Uterus (tissue), 4 donors: ENCODE measurements around the gene GRIP1. TPM values are rescaled to one million over a fixed set of nuclear protein-coding genes. Genes with fewer than 3 reads are reported as not detected.
A peak's percentile ranks its signal among the peaks of the same experiment; 100 is the strongest.

Source experiments
- DNase-seq, 2 donors: peaks; one replicate each; pipeline ENCODE4 v3.0.0-alpha.2; 2019 to 2020
- H3K27ac ChIP-seq, 2 donors: fragments of 200-600 bp; sonication (generic); 1 replicate in 1 of 2; 2 replicates in 1 of 2; pipeline ENCODE4 v1.5.1; 2016 to 2018
- H3K27me3 ChIP-seq, 2 donors: fragments of 200-600 bp; sonication (generic); one replicate each; pipeline ENCODE4 v1.5.1; 2018 to 2019; ENCODE audit warnings: control low read depth in 1 of 2
- H3K36me3 ChIP-seq, 2 donors: fragments of 200-600 bp; sonication (generic); one replicate each; pipeline ENCODE4 v1.5.1; 2019; ENCODE audit warnings: control low read depth in 1 of 2
- H3K4me1 ChIP-seq, 2 donors: fragments of 200-600 bp; sonication (generic); one replicate each; pipeline ENCODE4 v1.5.1; 2018 to 2019; ENCODE audit warnings: control low read depth in 1 of 2
- H3K4me3 ChIP-seq, 2 donors: fragments of 200-600 bp; sonication (generic); 1 replicate in 1 of 2; 2 replicates in 1 of 2; pipeline ENCODE4 v1.5.1; 2018 to 2019; ENCODE audit warnings: mild to moderate bottlenecking in 1 of 2
- H3K9me3 ChIP-seq, 2 donors: fragments of 200-600 bp; sonication (generic); one replicate each; pipeline ENCODE4 v1.5.1; 2019; ENCODE audit warnings: control low read depth in 1 of 2
- CTCF ChIP-seq, 4 experiments: fragments of 200-600 bp in 2 of 4; fragments of 450-650 bp in 2 of 4; sonication (generic) in 2 of 4; IDR thresholded peaks; one replicate each; pipeline ENCODE4 v1.5.1; 2016 to 2019; ENCODE audit warnings: antibody characterized with exemption in 4 of 4, mild to moderate bottlenecking in 2 of 4, moderate library complexity in 1 of 4
- POLR2A ChIP-seq, 2 donors: fragments of 450-650 bp; IDR thresholded peaks; one replicate each; pipeline ENCODE4 v1.6.1; 2016; ENCODE audit warnings: antibody characterized with exemption in 2 of 2, mild to moderate bottlenecking in 1 of 2, moderate library complexity in 1 of 2
- intact Hi-C: fragments of 100-400 bp; cut with DNase I; formaldehyde crosslinking; loops from one replicate; pipeline ENCODE4 v1.15.1; 2023; ENCODE audit warnings: low total_unique reads
- total RNA-seq, 4 donors: library from RNA; depleted of rRNA in 3 of 4; stranded (reverse); fragments of >200 nt in 3 of 4; gene quantifications; one replicate each; pipeline versions ENCODE4 v1.1.0 to v1.2.4, GENCODE V29; 2014 to 2023
- donor health status: DM: yes; HTN: yes; CAD: no.

Gene GRIP1
- total RNA-seq, 4 donors from 2014 or later: 6.4 to 74.8 (median 19.2) TPM; not detected in 1

GRCh38 chr12:66636771-66637170 lies 42.1 kb downstream of the GRIP1 start:
- no peak overlapping the region for H3K27ac ChIP-seq
- no peak overlapping the region for H3K4me3 ChIP-seq
- peak in 1 of 2 donors; percentile 20 for DNase-seq
- no peak for TF ChIP-seq POLR2A (IDR thresholded peaks at IDR 0.05)
- no peak for TF ChIP-seq CTCF (IDR thresholded peaks at IDR 0.05)
- H3K27me3 ChIP-seq: no peaks in the 10 kb centered on the region
- no peaks in the 10 kb centered on the region for H3K9me3 ChIP-seq
- no peaks in the 10 kb centered on the region for H3K36me3 ChIP-seq
- no peaks in the 10 kb centered on the region for H3K4me1 ChIP-seq
- intact Hi-C loops: no loop called here

GRCh38 chr12:66633676-66634075 lies 45.2 kb downstream of the GRIP1 start:
- no peak for TF ChIP-seq CTCF (IDR thresholded peaks at IDR 0.05)
- no peak for TF ChIP-seq POLR2A (IDR thresholded peaks at IDR 0.05)
- Histone ChIP-seq H3K27me3 (no peaks in the 10 kb centered on the region), H3K4me1 (no peaks in the 10 kb centered on the region), H3K27ac (no peak overlapping the region), H3K4me3 (no peak overlapping the region), H3K36me3 (no peaks in the 10 kb centered on the region), H3K9me3 (no peaks in the 10 kb centered on the region)
- DNase-seq: no peak
- intact Hi-C loops: no loop called here

- no peak overlapping the region for H3K27ac ChIP-seq
- no peaks in the 10 kb centered on the region for H3K9me3 ChIP-seq
- DNase-seq: no peak
- no peaks in the 10 kb centered on the region for H3K36me3 ChIP-seq
- no peaks in the 10 kb centered on the region for H3K4me1 ChIP-seq
- H3K27me3 ChIP-seq: no peaks in the 10 kb centered on the region
- intact Hi-C loops: no loop called here
- no peak overlapping the region for H3K4me3 ChIP-seq
- TF ChIP-seq CTCF (IDR thresholded peaks at IDR 0.05) (no peak), POLR2A (IDR thresholded peaks at IDR 0.05) (no peak)
Measured at GRCh38 chr12:66629138-66629870, 49.6 kb downstream of the GRIP1 start.

GRCh38 chr12:66627988-66628317 lies 50.9 kb downstream of the GRIP1 start:
- Histone ChIP-seq H3K9me3 (no peaks in the 10 kb centered on the region), H3K36me3 (no peaks in the 10 kb centered on the region), H3K4me3 (no peak overlapping the region), H3K27ac (no peak overlapping the region), H3K4me1 (no peaks in the 10 kb centered on the region), H3K27me3 (no peaks in the 10 kb centered on the region)
- DNase-seq: no peak
- TF ChIP-seq CTCF (IDR thresholded peaks at IDR 0.05): no peak
- TF ChIP-seq POLR2A (IDR thresholded peaks at IDR 0.05): no peak
- intact Hi-C loops: no loop called here

GRCh38 chr12:66627270-66627987 lies 51.4 kb downstream of the GRIP1 start:
- Histone ChIP-seq H3K9me3 (no peaks in the 10 kb centered on the region), H3K4me1 (no peaks in the 10 kb centered on the region), H3K4me3 (no peak overlapping the region), H3K27ac (no peak overlapping the region), H3K27me3 (no peaks in the 10 kb centered on the region), H3K36me3 (no peaks in the 10 kb centered on the region)
- TF ChIP-seq CTCF (IDR thresholded peaks at IDR 0.05) (no peak), POLR2A (IDR thresholded peaks at IDR 0.05) (no peak)
- intact Hi-C loops: no loop called here
- DNase-seq: peak in 1 of 2 donors; percentile 21
